Measurements from ENCODE around the gene PDZD2. TPM values are rescaled to one million over a fixed set of nuclear protein-coding genes. Genes with fewer than 3 reads are reported as not detected.
A peak's percentile ranks its signal among the peaks of the same experiment; 100 is the strongest.

The PDZD2 gene
- total and polyA plus RNA-seq, 2 experiments from 2014 or later = 8.3 to 16.9 TPM

- H3F3A ChIP-seq (replicated peaks; ENCODE audit: low read depth) = 0 out of 2 replicates have a peak, but pooled peaks cover 3% of the 10 kb centered on the region
- no peak overlapping the region for H3K4me2 ChIP-seq
- Mint-ChIP-seq H3K27ac (no peak overlapping the region), H3K27me3 (ENCODE audit: insufficient read depth, low read depth, poor library complexity) (no peaks in the 10 kb centered on the region), H3K4me3 (no peak overlapping the region), H3K36me3 (ENCODE audit: low read depth) (no peaks in the 10 kb centered on the region), H3K4me1 (peaks cover 19% of the 10 kb centered on the region), H3K9me3 (peaks cover 5% of the 10 kb centered on the region; the same call in 1 of the 3 replicates)
- no peaks in the 10 kb centered on the region for H3K9me2 ChIP-seq (ENCODE audit: insufficient read depth)
- H3K27ac ChIP-seq (ENCODE audit: low read depth) = no peak overlapping the region
- ATAC-seq (no peak), DNase-seq (ENCODE audit: low spot score) (no peak)
- H3K36me3 ChIP-seq (ENCODE audit: insufficient read depth) = no peaks in the 10 kb centered on the region
- no peaks in the 10 kb centered on the region for H3K27me3 ChIP-seq (ENCODE audit: insufficient read depth)
- peak overlapping the region; percentile 76 for H2AFZ ChIP-seq
- no peaks in the 10 kb centered on the region for H4K20me1 ChIP-seq (replicated peaks; ENCODE audit: insufficient read depth)
- TF ChIP-seq NANOG (IDR thresholded peaks at IDR 0.05; ENCODE audit: borderline replicate concordance) = no peak
- no peak for TF ChIP-seq ETS1 (IDR thresholded peaks at IDR 0.05)
- TF ChIP-seq EZH2 (IDR thresholded peaks at IDR 0.05; ENCODE audit: low read depth, unreplicated experiment) = no peak
- TF ChIP-seq STAT1 (IDR thresholded peaks at IDR 0.05; ENCODE audit: unreplicated experiment) = no peak
- no peak for TF ChIP-seq CTCF (conservative IDR thresholded peaks at IDR 0.05; ENCODE audit: low read depth in 2 of 2)
- no peak for TF ChIP-seq POLR2AphosphoS5 (IDR thresholded peaks at IDR 0.05; ENCODE audit: low read depth)
- TF ChIP-seq CREB1 (CRISPR knock-in tag; IDR thresholded peaks at IDR 0.05; ENCODE audit: low read depth) = no peak
- no peak for TF ChIP-seq EZH2phosphoT487 (IDR thresholded peaks at IDR 0.05; ENCODE audit: unreplicated experiment)
- TF ChIP-seq ZNF331 (CRISPR knock-in tag; IDR thresholded peaks at IDR 0.05; ENCODE audit: low read depth) = no peak
- TF ChIP-seq REST (IDR thresholded peaks at IDR 0.05; ENCODE audit: unreplicated experiment) = no peak
- no peak for TF ChIP-seq JUNB (IDR thresholded peaks at IDR 0.05; ENCODE audit: unreplicated experiment)
- TF ChIP-seq ZNF462 (CRISPR knock-in tag; IDR thresholded peaks at IDR 0.05) = no peak
- TF ChIP-seq ZNF114 (CRISPR knock-in tag; IDR thresholded peaks at IDR 0.05) = no peak
- H3K4me1 ChIP-seq (ENCODE audit: insufficient read depth) = peaks cover 12% of the 10 kb centered on the region
- H3K4me3 ChIP-seq = no peak overlapping the region
- H3K79me2 ChIP-seq (replicated peaks; ENCODE audit: insufficient read depth) = no peaks in the 10 kb centered on the region
These were observed 18.9 kb upstream of the PDZD2 start for GRCh38 chr5:31620026-31620425.

All from GM23338 (cell line).